Fibroblast of lung (primary cell): ENCODE measurements around the gene TENT4A. TPM values are rescaled to one million over a fixed set of nuclear protein-coding genes. Genes with fewer than 3 reads are reported as not detected.

Experiments used
- DNase-seq, 2 donors: peaks; one replicate each; pipeline versions ENCODE4 v3.0.0 to v3.0.0-alpha.2; 2010; ENCODE audit warnings: low read depth in 2 of 2
- H2AFZ ChIP-seq: 2 replicates; pipeline ENCODE4 v1.5.1; 2012; ENCODE audit warnings: low read length, control low read depth, inconsistent platforms
- H3K27ac ChIP-seq: 2 replicates; pipeline ENCODE4 v1.5.1; 2011; ENCODE audit warnings: low read length, control low read depth; ENCODE audit not compliant: insufficient read depth
- H3K27me3 ChIP-seq: 2 replicates; pipeline ENCODE4 v1.5.1; 2011; ENCODE audit warnings: mild to moderate bottlenecking, low read length; ENCODE audit not compliant: control insufficient read depth, insufficient read depth
- H3K36me3 ChIP-seq: 2 replicates; pipeline ENCODE4 v1.5.1; 2011; ENCODE audit warnings: low read length; ENCODE audit not compliant: control insufficient read depth, insufficient read depth
- H3K4me1 ChIP-seq: 2 replicates; pipeline ENCODE4 v1.5.1; 2011; ENCODE audit warnings: low read length; ENCODE audit not compliant: control insufficient read depth, insufficient read depth; ENCODE audit errors: extremely low read depth
- H3K4me2 ChIP-seq: 2 replicates; pipeline ENCODE4 v1.5.1; 2011; ENCODE audit warnings: low read length, control low read depth; ENCODE audit not compliant: insufficient read depth; ENCODE audit errors: extremely low read depth
- H3K4me3 ChIP-seq, 4 experiments: fragments of 200-600 bp in 1 of 4; sonication (generic) in 1 of 4; replicated peaks in 1 of 4; 2 replicates each; pipeline ENCODE4 v1.5.1; 2011 to 2016; ENCODE audit warnings: low read length in 4 of 4, low read depth in 3 of 4, mild to moderate bottlenecking in 3 of 4, control low read depth in 2 of 4, inconsistent platforms in 1 of 4, mixed read lengths in 1 of 4; ENCODE audit not compliant: insufficient read depth in 1 of 4; ENCODE audit errors: control extremely low read depth in 1 of 4
- H3K79me2 ChIP-seq: 2 replicates; pipeline ENCODE4 v1.5.1; 2012; ENCODE audit warnings: mild to moderate bottlenecking, low read length, inconsistent platforms; ENCODE audit not compliant: control insufficient read depth, insufficient read depth
- H3K9ac ChIP-seq: 2 replicates; pipeline ENCODE4 v1.5.1; 2011; ENCODE audit warnings: mild to moderate bottlenecking, low read length, control low read depth; ENCODE audit not compliant: insufficient read depth
- H3K9me3 ChIP-seq: 2 replicates; pipeline ENCODE4 v1.5.1; 2012; ENCODE audit warnings: low read depth, low read length; ENCODE audit not compliant: control insufficient read depth, insufficient read depth
- H4K20me1 ChIP-seq: 2 replicates; pipeline ENCODE4 v1.5.1; 2011; ENCODE audit warnings: low read length; ENCODE audit not compliant: control insufficient read depth, insufficient read depth; ENCODE audit errors: extremely low read depth
- EZH2 ChIP-seq: IDR thresholded peaks from 2 replicates; pipeline ENCODE4 v1.5.1; 2012; ENCODE audit warnings: low read length, control low read depth, mild to moderate bottlenecking; ENCODE audit errors: missing control alignments
- polyA plus RNA-seq, 2 donors: library from polyadenylated mRNA; depleted of rRNA in 1 of 2; stranded (reverse) in 1 of 2; unstranded in 1 of 2; fragments of >200 nt; gene quantifications; 2 replicates each; pipeline ENCODE4 v1.2.1, GENCODE V29; 2011 to 2012; ENCODE audit warnings: missing spikeins in 1 of 2
- total RNA-seq: library from RNA; depleted of rRNA; stranded (reverse); fragments of >200 nt; gene quantifications from 2 replicates; pipeline ENCODE4 v1.2.1, GENCODE V29; 2014
- TF ChIP-seq, protein P1 (sequence below), 2 donors: IDR thresholded peaks in 1 of 2; conservative IDR thresholded peaks in 1 of 2; 1 replicate in 1 of 2; 2 replicates in 1 of 2; pipeline ENCODE4 v1.5.1; 2011 to 2012; ENCODE audit warnings: low read length in 2 of 2, control low read depth in 1 of 2, inconsistent platforms in 1 of 2, low read depth in 1 of 2, mild to moderate bottlenecking in 1 of 2

The TENT4A gene
- total and polyA plus RNA-seq, 2 donors (not counting 1 experiment from before 2014, with no cell fraction given), result 3.1 to 10.4 TPM

DNA sequence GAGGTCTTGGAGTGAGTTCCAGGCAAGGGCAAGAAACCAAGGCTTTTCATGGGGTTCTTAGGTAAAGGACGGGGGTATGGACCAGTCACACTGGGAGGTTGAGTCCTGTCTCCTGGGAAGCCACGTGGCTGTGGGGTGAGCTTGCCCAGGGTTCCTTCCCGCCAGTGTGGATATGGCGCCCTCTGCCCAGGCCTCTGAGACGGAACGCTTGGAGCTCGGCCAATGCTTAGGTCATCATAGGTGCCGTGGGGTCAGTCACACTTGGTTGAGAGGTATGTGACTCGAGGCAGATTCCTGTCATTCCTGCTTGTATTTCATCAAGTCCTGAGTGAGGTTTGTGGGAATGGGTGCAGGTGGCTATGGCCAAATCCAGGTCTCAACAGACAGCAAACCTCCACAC, 46.2 kb downstream of the TENT4A start:
- H3K4me3 ChIP-seq, result no peak overlapping the region
- no peaks in the 10 kb centered on the region for H3K79me2 ChIP-seq
- no peaks in the 10 kb centered on the region for H3K27me3 ChIP-seq
- no peaks in the 10 kb centered on the region for H4K20me1 ChIP-seq
- no peaks in the 10 kb centered on the region for H3K9me3 ChIP-seq
- H2AFZ ChIP-seq, result no peak overlapping the region
- peaks cover 17% of the 10 kb centered on the region for H3K36me3 ChIP-seq
- DNase-seq, result peak in 1 of 2 donors; percentile 16
- H3K9ac ChIP-seq, result no peak overlapping the region
- H3K4me2 ChIP-seq, result no peak overlapping the region
- TF ChIP-seq, protein P1, sequence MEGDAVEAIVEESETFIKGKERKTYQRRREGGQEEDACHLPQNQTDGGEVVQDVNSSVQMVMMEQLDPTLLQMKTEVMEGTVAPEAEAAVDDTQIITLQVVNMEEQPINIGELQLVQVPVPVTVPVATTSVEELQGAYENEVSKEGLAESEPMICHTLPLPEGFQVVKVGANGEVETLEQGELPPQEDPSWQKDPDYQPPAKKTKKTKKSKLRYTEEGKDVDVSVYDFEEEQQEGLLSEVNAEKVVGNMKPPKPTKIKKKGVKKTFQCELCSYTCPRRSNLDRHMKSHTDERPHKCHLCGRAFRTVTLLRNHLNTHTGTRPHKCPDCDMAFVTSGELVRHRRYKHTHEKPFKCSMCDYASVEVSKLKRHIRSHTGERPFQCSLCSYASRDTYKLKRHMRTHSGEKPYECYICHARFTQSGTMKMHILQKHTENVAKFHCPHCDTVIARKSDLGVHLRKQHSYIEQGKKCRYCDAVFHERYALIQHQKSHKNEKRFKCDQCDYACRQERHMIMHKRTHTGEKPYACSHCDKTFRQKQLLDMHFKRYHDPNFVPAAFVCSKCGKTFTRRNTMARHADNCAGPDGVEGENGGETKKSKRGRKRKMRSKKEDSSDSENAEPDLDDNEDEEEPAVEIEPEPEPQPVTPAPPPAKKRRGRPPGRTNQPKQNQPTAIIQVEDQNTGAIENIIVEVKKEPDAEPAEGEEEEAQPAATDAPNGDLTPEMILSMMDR (conservative IDR thresholded peaks at IDR 0.05 in 1 of 2, IDR thresholded peaks at IDR 0.05 in 1 of 2; ENCODE audit: low read depth in 1 of 2, low read length in 2 of 2), result no peak
- H3K27ac ChIP-seq, result no peak overlapping the region
- no peaks in the 10 kb centered on the region for H3K4me1 ChIP-seq

DNA sequence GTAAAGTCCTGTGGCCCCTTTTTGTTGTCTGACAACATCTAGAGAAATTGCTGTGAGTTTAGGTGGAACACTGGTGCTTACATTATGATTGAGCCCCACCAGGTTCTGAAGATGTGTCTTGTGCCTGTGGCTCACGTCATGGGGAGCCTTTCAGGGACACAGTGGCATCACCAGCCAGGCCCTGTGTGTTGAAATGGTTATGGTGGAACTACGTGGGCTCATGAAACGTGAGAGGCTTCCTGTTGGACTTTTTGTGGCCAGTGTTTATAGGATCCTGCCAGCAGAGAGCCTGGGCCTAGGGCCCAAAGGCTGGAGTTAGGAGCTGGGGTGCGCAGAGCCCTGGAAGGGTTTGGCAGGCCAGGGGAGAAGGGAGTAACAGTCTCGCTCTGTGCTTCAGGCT, 46.8 kb downstream of the TENT4A start:
- Histone ChIP-seq H3K4me2 (no peak overlapping the region), H3K79me2 (no peaks in the 10 kb centered on the region), H2AFZ (no peak overlapping the region), H3K9ac (no peak overlapping the region), H4K20me1 (no peaks in the 10 kb centered on the region), H3K36me3 (peaks cover 12% of the 10 kb centered on the region), H3K4me3 (no peak overlapping the region), H3K4me1 (no peaks in the 10 kb centered on the region), H3K27me3 (no peaks in the 10 kb centered on the region), H3K9me3 (no peaks in the 10 kb centered on the region), H3K27ac (no peak overlapping the region)
- DNase-seq, result no peak
- TF ChIP-seq, protein P1 (conservative IDR thresholded peaks at IDR 0.05 in 1 of 2, IDR thresholded peaks at IDR 0.05 in 1 of 2; ENCODE audit: low read depth in 1 of 2, low read length in 2 of 2), result no peak
- TF ChIP-seq EZH2, result no peak

DNA sequence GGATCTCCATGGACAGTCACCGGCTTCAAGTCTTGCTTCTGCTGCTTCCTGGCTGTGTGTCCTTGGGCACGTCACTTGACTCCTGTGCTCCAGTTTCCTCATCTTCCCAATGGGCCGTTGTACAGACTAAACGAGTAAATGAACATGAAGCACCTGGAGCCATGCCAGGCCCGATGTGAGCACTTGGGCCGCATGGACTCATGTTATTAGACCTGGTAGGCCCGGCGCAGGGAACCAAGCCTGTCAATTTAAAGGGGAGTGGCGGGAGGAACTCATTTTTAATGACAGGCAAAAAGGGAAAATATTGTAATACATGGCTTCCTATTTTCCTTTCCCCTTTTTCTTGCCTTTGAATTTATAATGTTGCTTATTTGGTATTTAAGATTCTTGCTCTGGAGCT, 47.5 kb downstream of the TENT4A start:
- no peak overlapping the region for H3K4me3 ChIP-seq

More for the DNA sequence above, 47.5 kb downstream of the TENT4A start:
- no peaks in the 10 kb centered on the region for H3K9me3 ChIP-seq
- no peak overlapping the region for H3K4me2 ChIP-seq
- no peak overlapping the region for H3K27ac ChIP-seq
- H3K79me2 ChIP-seq, result no peaks in the 10 kb centered on the region
- H3K4me1 ChIP-seq, result peaks cover 2% of the 10 kb centered on the region
- no peak for TF ChIP-seq EZH2
- TF ChIP-seq, protein P1 (conservative IDR thresholded peaks at IDR 0.05 in 1 of 2, IDR thresholded peaks at IDR 0.05 in 1 of 2; ENCODE audit: low read depth in 1 of 2, low read length in 2 of 2), result no peak
- no peaks in the 10 kb centered on the region for H4K20me1 ChIP-seq
- H3K9ac ChIP-seq, result no peak overlapping the region
- DNase-seq, result no peak
- H3K36me3 ChIP-seq, result peaks cover 7% of the 10 kb centered on the region
- no peak overlapping the region for H2AFZ ChIP-seq
- H3K27me3 ChIP-seq, result no peaks in the 10 kb centered on the region
